ENCODE data around the gene VWA5B1. TPM values are rescaled to one million over a fixed set of nuclear protein-coding genes. Genes with fewer than 3 reads are reported as not detected.

VWA5B1 gene
- total and polyA plus RNA-seq, 2 donors (not counting 3 experiments of a cell fraction or from before 2014, with no cell fraction given), result not detected

DNA sequence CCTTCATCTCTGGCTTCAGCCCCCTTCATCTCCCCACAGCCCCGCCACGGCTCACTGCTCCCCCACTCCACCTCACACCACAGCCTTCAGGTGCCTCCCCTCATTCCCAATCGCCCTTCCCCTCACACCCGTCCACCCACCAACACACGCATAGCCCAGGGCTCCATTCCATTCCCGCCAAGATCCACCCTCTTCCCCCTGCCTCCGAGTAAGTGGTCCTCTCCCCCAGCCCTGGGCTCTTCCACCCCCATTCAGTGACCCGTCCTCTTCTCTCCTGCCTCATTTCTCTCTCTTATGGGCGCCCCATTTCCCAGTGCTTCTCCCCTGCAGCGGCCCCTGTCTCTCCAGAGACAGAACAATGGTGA lies 53.2 kb downstream of the VWA5B1 start:
- dilution Hi-C loops (cut with MboI; ENCODE audit: extremely low pct_ligation_motif_present, low sequenced_read_pairs), result no loop called here
- no TSS peak for BruUV-seq (replicated peaks)

More for the DNA sequence above, 53.2 kb downstream of the VWA5B1 start:
- Histone ChIP-seq H3K27me3 (ENCODE audit: control insufficient read depth in 2 of 2, insufficient read depth in 2 of 2, low read length in 2 of 2) (no peaks in the 10 kb centered on the region), H3K4me2 (ENCODE audit: insufficient read depth, low read length) (no peak overlapping the region), H3K79me2 (ENCODE audit: control insufficient read depth, insufficient read depth, low read length) (no peaks in the 10 kb centered on the region), H3K9ac (replicated peaks; ENCODE audit: extremely low read depth, insufficient read depth, low read length) (no peak overlapping the region), H3K4me1 (ENCODE audit: control insufficient read depth, extremely low read depth, insufficient read depth, low read length) (no peaks in the 10 kb centered on the region), H4K20me1 (replicated peaks; ENCODE audit: control insufficient read depth, extremely low read depth, insufficient read depth, low read length) (no peaks in the 10 kb centered on the region), H3K9me3 (replicated peaks; ENCODE audit: control insufficient read depth, insufficient read depth, low read length) (no peaks in the 10 kb centered on the region), H2AFZ (ENCODE audit: low read depth, low read length) (peak overlapping the region; percentile 3), H3K27ac (ENCODE audit: insufficient read depth, low read depth, low read length) (no peak overlapping the region), H3K36me3 (ENCODE audit: control insufficient read depth in 2 of 2, extremely low read depth in 1 of 2, insufficient read depth in 2 of 2, low read length in 2 of 2) (no peaks in the 10 kb centered on the region), H3K4me3 (replicated peaks in 1 of 3; ENCODE audit: insufficient read depth in 1 of 3, low read depth in 1 of 3, low read length in 3 of 3) (no peak overlapping the region), H3K9me1 (replicated peaks; ENCODE audit: control insufficient read depth, extremely low read depth, insufficient read depth, low read length) (no peaks in the 10 kb centered on the region)
- POLR2A ChIA-PET, result no interaction called here
- intact Hi-C loops (cut with micrococcal nuclease), result no loop called here
- FAIRE-seq, result no peak
- CTCF ChIA-PET, result interaction anchor here (1.0 to 1.6 kb wide), 2 partner anchors 12 to 18 kb away, joined by 3 to 5 read pairs; no protein-coding TSS in a partner anchor
- TF ChIP-seq JUN (IDR thresholded peaks at IDR 0.05; ENCODE audit: borderline replicate concordance, insufficient read depth, insufficient read length, low read depth) (no peak), FOS (IDR thresholded peaks at IDR 0.05; ENCODE audit: borderline replicate concordance, insufficient read depth, low read length) (no peak), EZH2 (IDR thresholded peaks at IDR 0.05; ENCODE audit: borderline replicate concordance, low read depth, low read length, severe bottlenecking) (no peak), MYC (IDR thresholded peaks at IDR 0.05; ENCODE audit: low read depth, low read length) (no peak), POLR2A (IDR thresholded peaks at IDR 0.05; ENCODE audit: low read depth, low read length) (no peak), GATA2 (IDR thresholded peaks at IDR 0.05; ENCODE audit: insufficient read depth, insufficient read length, low read depth, low read length) (no peak), POLR2AphosphoS5 (IDR thresholded peaks at IDR 0.05; ENCODE audit: insufficient read depth, low read depth, low read length) (no peak)
- TF ChIP-seq, protein P1, sequence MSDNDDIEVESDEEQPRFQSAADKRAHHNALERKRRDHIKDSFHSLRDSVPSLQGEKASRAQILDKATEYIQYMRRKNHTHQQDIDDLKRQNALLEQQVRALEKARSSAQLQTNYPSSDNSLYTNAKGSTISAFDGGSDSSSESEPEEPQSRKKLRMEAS (IDR thresholded peaks at IDR 0.05; ENCODE audit: insufficient read depth, insufficient read length), result no peak
- TF ChIP-seq, protein P2, sequence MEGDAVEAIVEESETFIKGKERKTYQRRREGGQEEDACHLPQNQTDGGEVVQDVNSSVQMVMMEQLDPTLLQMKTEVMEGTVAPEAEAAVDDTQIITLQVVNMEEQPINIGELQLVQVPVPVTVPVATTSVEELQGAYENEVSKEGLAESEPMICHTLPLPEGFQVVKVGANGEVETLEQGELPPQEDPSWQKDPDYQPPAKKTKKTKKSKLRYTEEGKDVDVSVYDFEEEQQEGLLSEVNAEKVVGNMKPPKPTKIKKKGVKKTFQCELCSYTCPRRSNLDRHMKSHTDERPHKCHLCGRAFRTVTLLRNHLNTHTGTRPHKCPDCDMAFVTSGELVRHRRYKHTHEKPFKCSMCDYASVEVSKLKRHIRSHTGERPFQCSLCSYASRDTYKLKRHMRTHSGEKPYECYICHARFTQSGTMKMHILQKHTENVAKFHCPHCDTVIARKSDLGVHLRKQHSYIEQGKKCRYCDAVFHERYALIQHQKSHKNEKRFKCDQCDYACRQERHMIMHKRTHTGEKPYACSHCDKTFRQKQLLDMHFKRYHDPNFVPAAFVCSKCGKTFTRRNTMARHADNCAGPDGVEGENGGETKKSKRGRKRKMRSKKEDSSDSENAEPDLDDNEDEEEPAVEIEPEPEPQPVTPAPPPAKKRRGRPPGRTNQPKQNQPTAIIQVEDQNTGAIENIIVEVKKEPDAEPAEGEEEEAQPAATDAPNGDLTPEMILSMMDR (IDR thresholded peaks at IDR 0.05; ENCODE audit: extremely low read depth in 1 of 2, insufficient read depth in 1 of 2, low read depth in 1 of 2, low read length in 2 of 2), result no peak
- DNase-seq (ENCODE audit: low read depth, low spot score), result no peak
